Inflammatory macrophage treated with lipopolysaccharide for 1 hour (primary cell): ENCODE results near the gene NPB.

ENCODE experiments used
- DNase-seq, 2 donors: peaks; one replicate each; pipeline ENCODE4 v3.0.0-alpha.2; 2020 to 2022

The NPB gene

DNA sequence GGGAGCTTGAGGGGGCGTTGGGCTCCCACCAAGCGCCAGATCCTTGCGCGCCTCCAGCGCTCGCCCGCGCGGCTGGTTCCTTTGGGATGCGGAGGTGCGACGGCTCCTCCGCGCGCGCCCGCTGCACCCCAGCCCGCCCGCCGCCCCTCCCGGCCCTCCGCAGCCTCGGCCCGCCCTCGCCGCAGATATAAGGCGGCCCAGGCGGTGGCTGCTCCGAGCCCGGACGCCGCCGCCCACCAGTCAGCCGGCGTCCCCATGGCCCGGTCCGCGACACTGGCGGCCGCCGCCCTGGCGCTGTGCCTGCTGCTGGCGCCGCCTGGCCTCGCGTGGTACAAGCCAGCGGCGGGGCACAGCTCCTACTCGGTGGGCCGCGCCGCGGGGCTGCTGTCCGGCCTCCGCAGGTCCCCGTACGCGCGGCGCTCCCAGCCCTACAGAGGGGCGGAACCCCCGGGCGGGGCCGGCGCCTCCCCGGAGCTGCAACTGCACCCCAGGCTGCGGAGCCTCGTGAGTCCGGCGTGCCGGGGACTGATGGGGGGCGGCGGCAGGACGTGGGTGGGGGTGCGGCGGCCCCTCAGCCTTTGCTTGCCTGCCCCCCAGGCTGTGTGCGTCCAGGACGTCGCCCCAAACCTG, at the start of gene NPB:
Gene NPB (plus strand): TSS at position 216 of the 630 bp plus-strand sequence. CDS start 40 bp downstream, at position 256.
- no peak for DNase-seq

DNA sequence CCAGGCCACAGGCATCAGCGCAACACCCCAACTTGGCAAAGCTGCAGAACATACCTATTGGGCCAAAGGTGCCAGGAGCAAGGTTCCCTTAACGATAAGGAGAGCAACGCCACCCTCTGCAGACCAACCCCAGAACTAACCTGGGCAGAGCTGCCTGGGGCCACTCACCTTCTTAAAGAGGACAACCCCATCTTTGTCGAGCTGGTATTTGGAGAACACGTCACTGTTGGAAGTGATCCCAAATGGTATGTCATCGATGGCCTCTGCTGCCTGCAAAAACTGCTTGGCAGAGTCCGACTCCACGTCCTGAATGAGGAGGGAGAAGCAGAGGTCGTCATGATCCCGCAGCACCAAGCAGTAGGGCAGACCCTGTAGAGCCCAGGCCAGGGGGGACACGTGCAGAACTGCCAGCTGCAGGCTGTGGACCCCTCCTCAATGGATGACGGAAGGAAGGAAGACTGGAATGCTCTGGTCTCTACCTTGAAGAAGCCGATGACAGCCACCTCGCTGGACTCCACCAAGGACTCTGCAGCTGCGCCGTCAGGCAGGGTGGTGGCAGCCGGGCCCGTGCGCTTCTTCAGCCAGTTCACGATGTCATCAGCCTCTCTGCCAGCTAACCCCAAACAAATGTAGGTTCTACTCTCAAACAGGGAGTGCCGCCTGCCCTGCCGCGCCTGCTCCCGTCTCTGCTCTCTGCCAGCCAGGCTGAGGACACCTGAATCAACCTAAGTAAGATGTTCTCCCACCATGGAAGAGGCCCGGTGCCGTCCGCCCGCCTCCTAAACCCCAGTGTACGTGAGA, 46.9 kb upstream of the NPB start:
- no peak for DNase-seq

DNA sequence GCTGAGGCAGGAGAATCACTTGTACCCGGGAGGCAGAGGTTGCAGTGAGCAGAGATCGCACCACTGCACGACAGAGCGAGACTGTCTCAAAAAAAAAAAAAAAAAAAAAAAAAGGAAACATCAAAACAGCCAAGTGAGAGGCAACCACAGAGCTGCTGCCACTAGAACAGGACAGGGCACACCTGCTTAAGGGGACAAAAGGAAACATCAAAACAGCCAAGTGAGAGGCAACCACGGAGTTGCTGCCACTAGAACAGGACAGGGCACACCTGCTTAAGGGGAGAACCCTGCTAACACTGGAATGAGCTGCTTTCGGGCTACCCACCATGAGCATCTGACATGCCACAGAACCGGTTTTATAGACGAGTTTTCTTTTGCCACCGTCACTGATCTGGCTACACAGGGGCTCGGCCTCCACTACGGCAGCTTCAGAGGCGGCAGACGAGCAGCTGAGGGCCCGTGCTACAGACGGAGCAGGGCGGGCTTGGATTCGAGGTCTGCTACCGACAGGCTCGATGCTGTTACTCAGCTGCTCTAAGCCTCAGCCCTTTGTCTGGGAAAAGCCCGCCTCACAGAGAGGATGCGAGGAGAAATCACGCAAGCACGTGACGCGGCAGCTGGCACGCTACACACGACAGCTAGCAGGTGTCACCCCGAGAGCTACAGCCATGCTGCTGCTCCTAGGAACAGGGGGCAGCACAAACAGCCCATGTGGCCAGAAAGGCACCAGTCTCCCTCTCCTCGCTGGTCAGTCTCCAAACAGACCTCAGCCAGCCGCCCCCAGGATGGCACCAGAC, 43.7 kb upstream of the NPB start:
- DNase-seq = no peak

DNA sequence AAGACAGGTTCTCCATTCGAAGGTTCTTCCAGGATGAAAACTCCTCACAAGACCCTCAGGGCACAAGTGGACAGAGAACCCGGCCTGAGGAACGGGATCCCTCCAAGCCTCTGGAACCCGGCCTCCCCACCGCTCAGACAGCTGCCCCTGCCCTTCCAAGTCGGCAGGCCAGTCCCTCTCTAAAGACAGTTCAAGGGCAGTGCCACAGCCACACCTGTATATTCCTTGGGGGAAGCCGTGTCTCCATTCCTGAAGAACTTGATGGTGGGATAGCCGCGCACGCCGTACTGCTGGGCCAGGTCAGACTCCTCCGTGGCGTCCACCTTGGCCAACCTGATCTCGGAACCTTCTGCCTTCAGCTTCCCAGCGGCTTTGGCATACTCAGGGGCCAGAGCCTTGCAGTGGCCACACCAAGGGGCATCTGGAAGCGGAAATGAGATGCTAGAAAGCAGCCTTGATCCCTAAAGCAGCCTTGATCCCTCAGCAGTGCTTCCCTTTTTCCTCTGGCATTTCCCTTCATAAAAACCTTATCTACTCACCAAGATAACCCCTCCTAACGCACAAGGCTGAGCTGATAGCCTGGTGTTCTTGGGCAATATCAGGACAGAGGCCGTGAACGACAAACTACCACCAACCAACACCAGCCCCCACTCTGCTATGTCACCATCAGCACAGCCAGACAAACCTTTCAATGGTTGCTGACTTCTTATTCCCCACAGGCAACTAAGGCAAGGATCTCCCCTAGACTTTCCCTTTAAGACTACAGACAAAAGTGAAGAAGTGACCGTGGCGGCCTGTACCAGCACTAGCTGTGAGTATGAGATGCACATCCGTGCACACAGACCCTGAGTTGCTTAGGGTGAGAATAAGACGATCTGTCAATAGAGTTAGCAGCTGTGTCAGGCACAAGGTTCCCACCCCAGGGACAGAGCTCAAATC, 42.8 kb upstream of the NPB start:
- DNase-seq = peak; percentile 16 to 19

DNA sequence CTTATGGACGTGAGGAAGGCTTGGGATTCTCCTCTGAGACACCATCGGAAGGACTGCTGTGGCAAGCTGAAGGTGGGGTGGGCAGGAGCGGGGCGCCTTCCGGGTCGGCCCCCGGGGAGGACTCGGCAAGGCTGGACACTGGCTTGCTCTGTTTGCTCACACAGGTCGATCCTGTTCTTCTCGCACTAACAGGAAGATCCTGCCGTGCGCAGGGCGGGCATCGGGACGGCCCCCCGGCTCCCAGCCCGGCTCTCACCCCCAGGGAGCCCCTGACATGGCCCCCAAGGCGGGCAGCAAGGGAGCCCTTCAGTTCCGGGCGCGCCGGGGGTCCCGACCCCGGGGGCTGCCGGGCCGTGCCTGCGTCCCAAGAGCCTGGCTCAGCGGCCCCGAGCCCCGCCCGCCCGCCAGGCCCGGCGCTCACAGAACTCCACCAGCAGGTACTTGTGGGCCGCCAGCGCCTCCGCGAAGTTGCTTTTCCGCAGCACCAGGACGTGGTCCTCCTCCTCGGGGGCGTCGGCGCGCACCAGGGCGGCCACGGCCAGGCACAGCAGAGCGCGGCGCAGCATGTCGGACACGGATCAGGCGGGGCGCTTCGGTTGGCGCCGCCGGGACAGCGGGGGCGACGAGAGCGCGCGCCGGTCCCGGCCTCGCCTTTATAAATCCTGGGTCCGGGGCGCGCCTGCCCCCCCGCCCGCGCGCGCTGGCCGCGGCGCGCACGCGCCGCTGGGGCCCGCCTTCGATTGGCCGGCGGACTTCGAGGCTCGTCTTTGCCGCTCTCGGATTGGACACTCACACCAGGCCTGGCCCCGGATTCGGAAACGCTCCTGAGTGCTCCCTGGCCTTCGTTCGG, 41.9 kb upstream of the NPB start, which contains the start of gene P4HB:
Gene P4HB (minus strand): TSS at position 630 of the 850 bp plus-strand sequence. CDS start 64 bp downstream, at position 566.
- DNase-seq = no peak

DNA sequence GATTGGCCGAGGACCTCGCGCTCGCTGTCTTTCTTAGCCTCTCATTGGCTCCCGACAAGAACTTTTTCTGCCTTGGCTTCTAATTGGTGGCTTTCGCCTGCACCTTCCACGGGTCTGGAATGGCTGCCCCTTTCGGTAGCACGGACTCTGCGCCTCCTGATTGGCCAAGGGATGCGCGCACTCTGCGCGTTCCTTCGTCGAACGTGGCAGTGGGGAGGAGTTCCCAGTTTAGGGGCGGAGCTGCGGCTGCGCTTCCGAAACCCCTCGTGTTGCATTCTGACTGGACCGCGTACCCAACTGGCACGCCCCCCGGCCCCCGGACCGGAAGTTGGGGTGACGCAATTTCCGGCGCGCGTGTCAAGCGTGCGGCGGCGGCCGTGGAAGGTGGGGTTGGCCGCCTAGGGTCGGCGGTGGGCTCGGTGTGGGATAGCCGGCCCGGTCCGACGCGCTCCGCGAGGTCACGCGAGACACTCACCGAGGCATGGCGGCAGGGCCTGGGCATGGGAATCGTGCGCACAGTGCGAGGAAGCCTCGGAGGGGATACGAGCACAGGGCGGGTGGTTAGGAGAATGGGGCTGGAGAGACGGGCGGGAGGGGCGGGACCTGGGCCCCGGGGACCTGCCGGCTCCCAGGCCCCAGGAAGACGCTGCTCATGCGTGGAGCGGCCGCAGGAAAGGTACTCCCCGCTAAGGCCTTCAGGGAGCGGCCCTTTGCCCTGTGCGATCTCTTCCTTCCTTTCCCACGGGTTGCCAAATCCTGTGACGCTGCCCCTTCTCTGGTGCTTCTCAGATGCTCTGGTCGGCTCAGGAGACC, 41.1 kb upstream of the NPB start:
- DNase-seq = peak; percentile 100

DNA sequence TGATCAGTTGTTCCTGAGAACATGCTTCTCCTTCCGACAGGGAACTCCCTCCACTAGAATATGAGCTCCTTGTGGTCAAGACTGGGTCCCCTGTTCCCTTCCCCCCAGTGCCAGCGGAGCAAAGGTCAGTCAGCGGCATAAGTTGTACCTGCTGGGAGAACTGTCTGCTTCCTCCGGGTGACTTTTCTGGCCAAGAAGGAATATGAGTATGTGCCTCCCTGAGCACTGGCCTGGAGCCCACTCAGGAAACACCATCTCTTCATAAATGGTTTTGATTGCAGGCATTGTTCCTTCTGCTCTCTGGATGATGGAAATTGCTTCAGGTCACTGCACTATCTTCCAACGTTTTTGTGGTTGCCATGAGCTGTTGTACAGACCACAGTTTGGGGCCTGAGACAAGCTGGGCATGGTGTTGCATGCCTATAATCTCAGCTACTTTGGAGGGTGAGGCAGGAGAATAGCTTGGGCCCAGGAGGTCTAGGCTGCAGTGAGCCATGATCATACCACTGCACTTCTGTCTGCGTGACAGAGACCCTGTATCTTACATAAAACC, 38.8 kb upstream of the NPB start:
- DNase-seq = no peak

DNA sequence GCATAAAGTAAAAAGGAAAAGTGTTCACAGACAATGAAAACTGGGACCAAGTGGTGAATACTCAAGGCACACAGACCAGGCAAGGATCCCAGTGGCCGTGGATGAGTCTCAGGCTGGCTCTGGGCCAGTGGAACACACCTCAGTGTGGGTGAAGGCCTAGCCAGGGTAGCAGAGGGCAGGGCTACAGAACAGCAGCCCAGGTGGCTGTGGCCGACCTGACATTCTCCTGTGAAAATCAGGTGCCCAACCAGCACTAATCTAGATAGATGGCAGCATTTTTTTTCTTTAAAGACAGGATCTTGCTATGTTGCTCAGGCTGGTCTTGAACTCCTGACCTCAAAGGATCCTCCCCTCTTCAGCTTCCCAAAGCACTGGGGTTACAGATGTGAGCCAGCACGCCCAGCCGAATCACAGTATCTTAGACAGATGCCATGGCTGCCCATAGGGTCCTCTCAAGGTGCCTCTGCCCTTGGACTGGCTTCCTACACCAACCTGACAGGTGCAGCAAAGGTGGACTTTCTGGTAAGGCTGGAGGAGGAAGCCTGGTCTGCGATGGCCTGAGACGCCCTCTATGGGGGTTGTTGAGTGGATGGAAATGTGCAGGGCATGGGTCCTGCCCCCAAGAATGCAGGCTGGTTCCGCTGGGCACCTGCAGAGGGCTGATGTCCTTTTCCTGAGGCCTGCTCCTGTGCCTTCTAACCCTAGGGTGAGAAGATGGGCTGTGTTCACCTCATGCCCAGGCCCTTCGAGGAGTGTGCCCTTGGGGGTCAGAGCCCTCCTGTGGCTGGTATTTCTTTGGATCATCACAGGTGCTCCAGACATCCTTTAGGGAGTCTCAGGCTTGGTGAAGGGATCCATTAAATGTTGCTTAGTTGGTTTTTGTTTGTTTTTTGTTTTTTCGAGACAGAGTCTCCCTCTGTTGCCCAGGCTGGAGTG, 37.9 kb upstream of the NPB start:
- no peak for DNase-seq

DNA sequence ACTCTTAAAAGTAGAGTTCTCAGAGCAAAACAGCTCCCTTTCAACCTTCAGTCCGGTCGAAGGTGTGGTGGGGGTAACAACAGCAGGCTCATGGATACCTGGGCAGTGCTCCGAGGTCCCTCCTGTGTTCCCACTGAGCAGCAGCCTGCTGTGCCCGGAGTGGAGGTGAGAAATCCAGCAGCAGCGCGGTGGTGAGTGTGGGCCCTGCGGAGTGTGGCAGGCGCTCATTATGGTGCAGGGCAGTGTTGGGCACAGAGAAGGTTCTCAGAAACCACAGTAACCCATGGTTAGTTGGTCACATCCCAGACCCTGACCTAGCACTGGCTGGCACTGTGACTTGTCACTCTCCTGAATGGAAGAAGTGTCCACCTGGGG, 36.7 kb upstream of the NPB start:
- no peak for DNase-seq

DNA sequence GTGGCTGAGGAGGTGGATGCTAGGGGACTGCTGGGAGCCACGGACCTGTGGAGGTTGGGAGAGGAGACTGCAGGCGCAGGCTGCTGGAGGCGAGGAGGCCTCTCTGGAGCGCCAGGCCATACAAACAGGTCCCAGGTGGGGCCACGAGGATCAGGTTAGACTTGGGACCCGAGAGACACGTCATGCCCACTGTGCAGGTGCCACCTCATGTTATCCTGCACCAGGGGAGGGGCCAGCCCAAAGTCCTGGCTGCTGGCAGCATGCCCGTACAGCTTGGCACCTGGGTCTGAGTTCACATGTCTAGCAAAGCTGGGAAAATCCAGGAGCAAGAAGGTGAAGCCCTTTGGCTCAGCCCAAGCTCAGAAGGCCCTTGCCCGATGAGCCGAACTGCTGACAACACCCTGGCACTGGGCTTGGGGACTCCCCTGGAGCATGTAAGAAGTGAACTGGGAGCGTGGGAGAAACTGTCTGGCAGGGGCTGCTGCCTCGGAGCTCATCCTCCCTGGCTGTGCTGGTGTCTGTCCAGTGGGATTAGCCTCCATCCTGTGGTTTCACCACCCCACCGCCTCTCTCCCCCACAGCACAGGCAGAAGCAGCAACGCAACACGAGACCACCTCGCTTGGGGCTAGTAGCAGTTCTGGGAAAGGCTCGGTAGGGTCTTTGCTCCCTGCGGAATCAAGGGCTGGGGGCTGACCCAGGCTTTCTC, 36.2 kb upstream of the NPB start:
- no peak for DNase-seq

DNA sequence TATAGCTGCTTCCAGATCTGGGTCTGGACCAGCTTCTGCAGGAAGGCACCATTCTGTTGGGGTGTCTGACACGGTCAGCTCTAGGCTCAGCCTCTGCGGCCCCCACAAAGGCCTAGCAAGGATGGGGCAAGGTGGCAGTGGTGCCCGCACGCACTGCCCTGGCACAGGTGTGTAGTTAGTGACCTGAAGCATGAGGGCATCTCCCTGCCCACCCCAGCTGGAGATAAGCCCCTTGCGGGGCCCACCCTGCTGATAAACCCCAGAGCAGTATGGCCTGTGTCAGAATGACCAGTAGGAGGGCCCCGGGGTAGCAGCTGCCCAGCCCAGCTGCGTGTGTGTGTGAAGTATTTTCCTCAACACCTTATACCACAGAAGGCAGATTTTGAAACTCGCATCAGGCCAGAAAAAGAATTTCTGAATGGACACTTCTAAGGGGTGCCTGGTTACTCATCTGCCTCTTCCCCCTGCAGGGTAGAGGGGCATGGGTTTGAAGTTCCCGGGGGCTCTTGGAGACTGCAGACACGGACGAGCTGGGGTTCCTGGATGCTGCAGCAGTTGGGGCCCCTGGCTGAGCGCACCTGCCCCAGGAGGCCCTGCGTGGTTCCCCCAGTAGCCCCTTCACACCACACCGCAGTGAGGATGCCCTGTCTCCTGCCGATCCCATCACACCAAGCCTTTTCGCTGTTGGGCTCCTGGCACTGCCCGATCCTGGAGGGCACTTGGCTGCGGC, 35.4 kb upstream of the NPB start:
- DNase-seq = no peak

DNA sequence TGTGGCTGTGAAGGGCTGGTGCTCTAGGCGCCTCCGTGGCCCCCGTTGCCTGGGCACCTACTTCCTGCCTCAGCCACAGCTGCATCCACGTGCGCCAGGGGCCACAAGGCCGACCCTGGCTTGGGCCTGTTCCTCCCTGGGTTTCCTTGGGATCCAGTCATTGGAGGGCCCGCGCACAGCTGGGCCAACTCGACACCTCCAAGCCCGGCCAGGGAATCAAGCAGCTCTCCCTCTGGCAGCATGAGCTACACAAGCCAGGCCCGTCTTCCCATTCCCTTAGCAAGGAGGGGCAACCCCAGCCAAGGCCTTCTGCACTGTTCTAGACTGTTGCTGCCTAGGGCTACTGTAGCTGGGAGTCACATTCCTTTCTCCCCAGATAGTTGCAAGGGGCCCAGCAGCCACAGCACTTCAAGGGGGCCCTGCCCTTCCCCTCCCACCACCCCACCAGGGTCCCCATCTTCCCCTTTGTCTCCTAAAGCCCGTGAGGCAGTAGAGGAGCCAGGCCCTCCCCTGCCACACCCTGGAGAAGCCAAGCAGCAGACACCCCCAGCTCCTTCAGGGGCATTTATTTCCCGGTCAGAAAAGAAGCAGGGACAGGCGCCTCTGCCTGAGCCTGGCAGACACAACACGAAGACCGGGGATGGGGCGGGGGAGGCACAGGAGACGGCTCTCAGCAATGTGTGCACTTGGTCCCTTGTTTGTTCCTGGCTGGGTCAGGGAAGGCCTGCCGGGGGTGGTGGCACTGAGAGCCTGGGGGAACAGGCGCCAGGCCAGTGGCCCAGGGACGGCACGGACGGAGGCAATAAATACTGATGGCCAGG, 34.7 kb upstream of the NPB start:
- no peak for DNase-seq

DNA sequence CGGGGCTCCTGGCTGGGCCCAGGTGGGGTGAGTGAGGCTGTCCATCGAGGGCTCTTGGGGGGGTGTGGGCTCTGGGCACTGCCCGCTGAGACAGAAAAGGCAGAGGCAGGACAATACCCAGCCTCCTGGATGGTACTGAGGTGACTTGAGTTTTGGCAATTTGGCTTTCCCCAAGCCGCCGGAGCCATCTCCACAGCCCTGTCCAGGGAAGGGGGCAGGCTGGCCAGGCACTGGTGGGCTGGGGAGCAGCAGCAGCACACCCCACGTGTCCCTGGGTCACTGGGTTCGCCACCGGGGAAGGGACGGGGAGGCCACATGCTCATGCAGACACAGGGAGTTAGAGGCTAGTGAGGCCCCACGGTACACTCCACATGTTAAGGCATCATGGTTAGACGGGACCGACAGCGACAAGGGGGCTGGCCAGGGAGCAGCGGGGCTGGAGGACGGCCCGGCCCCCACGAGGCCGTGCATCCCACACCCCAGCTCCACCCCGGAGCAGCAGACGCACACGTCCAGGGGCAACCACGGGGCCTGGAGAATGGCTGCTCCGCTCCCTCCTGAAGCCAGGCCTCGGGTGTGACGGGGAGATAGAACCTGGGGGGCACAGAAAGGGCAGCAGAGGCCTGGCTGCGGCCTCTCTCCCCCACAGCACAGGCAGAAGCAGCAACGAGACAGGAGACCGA, 33.9 kb upstream of the NPB start:
- DNase-seq = no peak

DNA sequence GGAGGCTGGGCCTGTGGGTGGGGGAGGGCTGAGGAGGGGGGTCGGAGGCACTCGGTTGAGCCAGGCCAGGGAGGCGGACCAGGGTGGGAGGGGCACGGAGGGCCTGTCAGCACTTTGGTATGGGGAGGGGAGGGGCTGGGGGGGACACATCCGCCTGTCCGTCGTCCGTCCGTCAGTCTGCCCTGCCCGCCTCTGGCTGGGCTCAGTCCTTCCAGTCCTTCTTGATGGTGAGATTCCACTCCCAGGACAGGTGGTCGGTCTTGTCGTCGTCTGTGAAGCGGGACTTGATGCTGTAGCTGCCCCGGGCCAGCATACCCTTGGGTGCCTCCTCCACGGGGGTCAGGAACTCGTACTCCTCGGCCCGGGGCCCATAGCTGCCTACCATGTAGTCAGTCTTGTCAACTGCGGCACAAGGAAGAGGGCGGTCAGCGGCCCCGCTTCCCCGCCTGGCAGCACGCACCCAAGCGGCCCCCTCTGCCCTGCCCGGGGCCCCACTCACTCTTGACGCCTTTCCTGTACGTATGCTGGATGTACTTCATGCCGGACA, 33.3 kb upstream of the NPB start:
- DNase-seq = no peak

DNA sequence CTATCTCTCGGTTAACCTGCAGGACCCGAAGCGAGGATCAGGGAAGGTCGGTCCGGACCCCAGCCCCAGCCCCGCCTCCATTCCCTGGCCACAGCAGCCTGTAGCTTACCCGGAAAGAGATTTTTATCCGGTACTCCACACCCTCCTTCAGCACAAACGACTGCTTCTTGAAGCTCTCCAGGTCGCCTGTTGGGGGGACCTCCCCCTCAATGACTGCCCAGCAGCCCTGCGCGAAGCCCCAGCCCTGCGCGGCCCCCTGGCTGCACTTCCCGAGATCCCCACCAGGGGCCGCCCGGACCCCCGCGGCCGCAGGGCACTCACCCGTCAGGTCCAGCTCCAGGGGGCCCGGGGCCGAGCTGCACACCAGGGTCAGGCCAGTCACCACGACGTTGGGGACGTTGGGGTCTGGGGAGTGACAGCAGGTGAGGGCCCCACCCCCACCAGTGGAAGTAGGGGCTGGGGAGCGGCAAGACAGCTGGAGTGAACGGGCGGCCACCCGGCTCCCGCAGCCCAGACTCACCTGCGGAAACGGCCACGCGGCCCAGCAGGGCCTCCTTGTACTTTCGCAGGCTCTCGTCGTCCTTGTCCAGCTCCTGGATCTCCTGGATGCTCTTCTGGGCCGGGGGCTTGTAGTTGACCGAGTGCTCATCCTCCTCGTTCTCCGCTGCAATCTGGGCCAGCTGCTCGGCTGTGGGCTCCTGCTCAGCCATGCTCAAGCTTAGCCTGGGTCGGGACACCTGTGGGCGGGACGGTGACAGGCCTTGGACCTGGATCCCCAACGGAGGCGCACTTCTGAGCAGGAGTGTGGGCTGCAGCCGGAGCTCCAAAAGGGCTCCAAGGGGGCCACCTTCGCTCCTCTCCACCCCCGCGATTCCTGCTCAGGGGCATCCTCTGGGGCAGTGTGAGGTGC, 32.6 kb upstream of the NPB start:
- no peak for DNase-seq
